GM12878 (cell line): ENCODE results near the gene CBX2. TPM values are rescaled to one million over a fixed set of nuclear protein-coding genes. Genes with fewer than 3 reads are reported as not detected.

Experiments used
- ATAC-seq: fragments of 200-7000 bp; cut with Tn5 transposase; 3 replicates; pipeline ENCODE4 v1.9.1; 2020; ENCODE audit warnings: mild to moderate bottlenecking, moderate library complexity
- BruUV-seq: library from RNA; stranded (reverse); fragments of 400-500 nt; replicated peaks from 2 replicates; lab custom pipeline; 2021; lab: Mats Ljungman, UMichigan
- CTCF ChIA-PET: fragments of 300-600 bp; sonication (Branson Sonifier 250); formaldehyde crosslinking; extraction: SDS; loops from one replicate; lab custom pipeline; 2021; ENCODE audit warnings: inconsistent platforms; lab: Yijun Ruan, JAX
- POLR2A ChIA-PET: fragments of 350-600 bp; formaldehyde crosslinking; extraction: SDS; loops from one replicate; lab custom pipeline; 2021; ENCODE audit warnings: inconsistent platforms; lab: Charles Lee
- RAD21 ChIA-PET: fragments of 300-600 bp; sonication (Branson Sonifier 250); formaldehyde crosslinking; loops from one replicate; lab custom pipeline; 2023; ENCODE audit warnings: antibody characterized with exemption; ENCODE audit not compliant: unreplicated experiment; lab: Charles Lee
- SMC1A ChIA-PET: fragments of 300-600 bp; sonication (Branson Sonifier 250); formaldehyde crosslinking; loops from one replicate; lab custom pipeline; 2023; ENCODE audit not compliant: unreplicated experiment, uncharacterized antibody; lab: Charles Lee
- DNase-seq: peaks from one replicate; pipeline ENCODE4 v3.0.0-alpha.2; 2011; ENCODE audit warnings: low read depth, low spot score
- FAIRE-seq: peaks from 3 replicates; lab custom pipeline; 2011; peaks lifted over from hg19 to GRCh38; lab: Jason Lieb, UNC
- H2AFZ ChIP-seq: 2 replicates; pipeline ENCODE4 v1.6.0; 2011; ENCODE audit warnings: low read depth, low read length, control low read depth; ENCODE audit not compliant: control insufficient read depth
- H3K27ac ChIP-seq: 2 replicates; pipeline ENCODE4 v1.5.1; 2011; ENCODE audit warnings: control low read depth; ENCODE audit not compliant: control insufficient read depth, insufficient read depth
- H3K27me3 ChIP-seq, 2 experiments: replicated peaks in 1 of 2; 2 replicates each; pipeline versions ENCODE4 v1.6.0 to v1.6.1; 2011; ENCODE audit warnings: low read length in 1 of 2; ENCODE audit not compliant: control insufficient read depth in 2 of 2, insufficient read depth in 2 of 2
- H3K36me3 ChIP-seq, 2 experiments: 2 replicates each; pipeline ENCODE4 v1.5.1; 2011; ENCODE audit warnings: low read length in 1 of 2; ENCODE audit not compliant: control insufficient read depth in 2 of 2, insufficient read depth in 2 of 2
- H3K4me1 ChIP-seq: 2 replicates; pipeline ENCODE4 v1.6.1; 2011; ENCODE audit warnings: mild to moderate bottlenecking, low read length, moderate library complexity, mixed read lengths; ENCODE audit not compliant: control insufficient read depth, insufficient read depth
- H3K4me2 ChIP-seq: 2 replicates; pipeline ENCODE4 v1.6.0; 2011; ENCODE audit warnings: control low read depth; ENCODE audit not compliant: control insufficient read depth, insufficient read depth
- H3K4me3 ChIP-seq: fragments of 200-600 bp; sonication (generic); 2 replicates; pipeline ENCODE4 v1.5.1; 2016
- H3K79me2 ChIP-seq: 2 replicates; pipeline ENCODE4 v1.6.0; 2011; ENCODE audit warnings: low read length; ENCODE audit not compliant: control insufficient read depth, insufficient read depth
- H3K9ac ChIP-seq: 2 replicates; pipeline ENCODE4 v1.8.0; 2011; ENCODE audit warnings: low read length, control low read depth, mixed read lengths; ENCODE audit not compliant: control insufficient read depth, insufficient read depth
- H3K9me3 ChIP-seq: replicated peaks from 3 replicates; pipeline ENCODE4 v1.5.1; 2011; ENCODE audit warnings: mild to moderate bottlenecking, low read length; ENCODE audit not compliant: control insufficient read depth, insufficient read depth
- H4K20me1 ChIP-seq: 2 replicates; pipeline ENCODE4 v1.6.0; 2011; ENCODE audit not compliant: control insufficient read depth, insufficient read depth
- BCL3 ChIP-seq: IDR thresholded peaks from 2 replicates; pipeline ENCODE4 v1.6.1; 2011; ENCODE audit warnings: borderline replicate concordance, low read depth, mild to moderate bottlenecking, moderate library complexity, low read length; ENCODE audit not compliant: insufficient read depth, poor library complexity, severe bottlenecking
- E2F8 ChIP-seq: fragments of 450-650 bp; IDR thresholded peaks from 2 replicates; pipeline ENCODE4 v1.6.1; 2018; ENCODE audit warnings: mild to moderate bottlenecking, low read depth, moderate library complexity; ENCODE audit not compliant: partially characterized antibody
- PBX3 ChIP-seq: IDR thresholded peaks from 2 replicates; pipeline ENCODE4 v1.6.1; 2011; ENCODE audit warnings: mild to moderate bottlenecking, low read depth, low read length, moderate library complexity; ENCODE audit not compliant: insufficient replicate concordance
- TCF3 ChIP-seq: IDR thresholded peaks from 2 replicates; pipeline ENCODE4 v1.6.1; 2012; ENCODE audit warnings: low read depth, mild to moderate bottlenecking, low read length, borderline replicate concordance; ENCODE audit not compliant: insufficient read depth
- WGBS: methylation state at CpG from one replicate; pipeline ENCODE4 v1.1.6; 2016; ENCODE audit warnings: low lambda C conversion rate; ENCODE audit not compliant: insufficient replicate concordance, insufficient coverage; ENCODE audit errors: missing lambda C conversion rate; 5-methylcytosine and 5-hydroxymethylcytosine counted together
- in situ Hi-C: fragments of 300-500 bp; cut with MboI; formaldehyde crosslinking; loops from 9 replicates; pipeline ENCODE4 v1.14.3; 2018; ENCODE audit warnings: mixed read lengths
- intact Hi-C: fragments of 100-400 bp; cut with micrococcal nuclease; formaldehyde crosslinking; loops from one replicate; pipeline ENCODE4 v1.14.2; 2022; ENCODE audit not compliant: unreplicated experiment
- polyA plus RNA-seq, 11 experiments: library from polyadenylated mRNA; depleted of rRNA in 4 of 11; unstranded in 6 of 11; stranded (reverse) in 5 of 11; fragments of >200 nt; fragmentation: Nextera tagmentation in 4 of 11; fragmentation: Illumina TruSeq in 1 of 11; extraction: Ambion mirVana in 4 of 11; extraction: Trizol in 1 of 11; gene quantifications; 1 replicate in 1 of 11; 2 replicates in 10 of 11; pipeline versions ENCODE4 v1.2.1 to v1.2.3, GENCODE V29; 2011 to 2016; ENCODE audit warnings: inconsistent platforms in 2 of 11, missing spikeins in 2 of 11, low read depth in 1 of 11
- total RNA-seq, 4 experiments: library from RNA; depleted of rRNA in 3 of 4; stranded (reverse); fragments of >200 nt in 3 of 4; fragmentation: Illumina TruSeq in 1 of 4; extraction: Trizol in 1 of 4; gene quantifications; 2 replicates each; pipeline versions ENCODE4 v1.2.1 to v1.2.3, GENCODE V29; 2013 to 2021

The CBX2 gene
- total and polyA plus RNA-seq, 10 of the 15 experiments (the other 5 are each of a cell fraction or from before 2014, with no cell fraction given) = 0.35 to 7.5 (median 4.2) TPM

- SMC1A ChIA-PET = interaction anchor here (0.6 kb wide), 1 partner anchor 32 kb away, joined by 4 read pairs; no protein-coding TSS in a partner anchor
- Histone ChIP-seq H3K9ac (no peak overlapping the region), H3K4me2 (no peak overlapping the region), H3K79me2 (no peaks in the 10 kb centered on the region), H3K4me3 (no peak overlapping the region), H3K27ac (no peak overlapping the region), H3K27me3 (no peaks in the 10 kb centered on the region), H3K4me1 (peaks cover 4% of the 10 kb centered on the region; the same call in 1 of the 2 replicates), H3K36me3 (no peaks in the 10 kb centered on the region), H4K20me1 (no peaks in the 10 kb centered on the region; the same call in 1 of the 2 replicates), H3K9me3 (no peaks in the 10 kb centered on the region), H2AFZ (no peak overlapping the region)
- in situ Hi-C loops = no loop called here
- DNase-seq (no peak), FAIRE-seq (no peak), ATAC-seq (no peak)
- intact Hi-C loops = no loop called here
- POLR2A ChIA-PET = no interaction called here
- 76% methylated on average over 26 of the region's 26 CpGs for WGBS
- RAD21 ChIA-PET = no interaction called here
- no TSS peak for BruUV-seq
- 0 out of 2 replicates have a peak, but pooled peaks have one; percentile 52 for TF ChIP-seq TCF3
- peak; percentile 91 for TF ChIP-seq BCL3
- no peak for TF ChIP-seq E2F8
- peak; percentile 47 for TF ChIP-seq PBX3
- CTCF ChIA-PET = no interaction called here
These were observed 49.1 kb downstream of the CBX2 start for GRCh38 chr17:79826841-79827578.
